ENCODE data around the gene KLHL28.

- no peak for TF ChIP-seq FOXP2 (optimal IDR thresholded peaks at IDR 0.05; ENCODE audit: control extremely low read depth, extremely low read length, insufficient read depth)
- peak; percentile 41; the same call in 1 of the 2 replicates for TF ChIP-seq POLR2AphosphoS5 (IDR thresholded peaks at IDR 0.05; ENCODE audit: borderline replicate concordance, low read depth, low read length)
Observed at GRCh38 chr14:44897845-44898151, 63.9 kb downstream of the KLHL28 start.

All from SK-N-MC (cell line).